Neural progenitor cell (in vitro differentiated cells): Measurements from ENCODE around the gene NADSYN1.

Source experiments
- CTCF ChIP-seq: fragments of 200-600 bp; sonication (generic); IDR thresholded peaks from 2 replicates; pipeline ENCODE4 v1.5.1; 2017; ENCODE audit warnings: antibody characterized with exemption, mild to moderate bottlenecking
- EZH2 ChIP-seq: fragments of 200-600 bp; sonication (generic); IDR thresholded peaks from 2 replicates; pipeline ENCODE4 v1.6.1; 2017; ENCODE audit warnings: antibody characterized with exemption, mild to moderate bottlenecking, moderate library complexity
- EZH2phosphoT487 ChIP-seq: fragments of 200-600 bp; sonication (generic); IDR thresholded peaks from 2 replicates; pipeline ENCODE4 v1.6.1; 2017; ENCODE audit warnings: antibody characterized with exemption

DNA sequence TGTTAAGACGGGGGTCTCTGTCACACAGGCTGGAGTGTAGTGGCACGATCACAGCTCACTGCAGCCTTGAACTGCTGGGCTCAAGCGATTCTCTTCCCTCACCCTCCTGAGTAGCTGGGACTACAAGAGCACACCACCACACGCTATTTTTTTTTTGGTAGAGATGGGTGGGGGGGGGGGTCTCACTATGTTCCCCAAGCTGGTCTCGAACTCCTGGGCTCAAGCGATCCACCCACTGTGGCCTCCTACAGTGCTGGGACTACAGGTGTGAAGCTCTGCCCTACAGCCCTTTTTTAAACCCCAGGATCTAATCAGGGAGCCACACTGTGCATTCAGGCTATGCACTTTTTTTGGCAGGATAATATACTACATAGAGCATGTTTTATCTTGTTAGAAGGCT is 3.4 kb upstream of the NADSYN1 start:
- TF ChIP-seq EZH2 (no peak), CTCF (no peak), EZH2phosphoT487 (no peak)
